HepG2 (cell line): ENCODE measurements around the gene ITCH. TPM values are rescaled to one million over a fixed set of nuclear protein-coding genes. Genes with fewer than 3 reads are reported as not detected.

ENCODE experiments used
- AFF4 ChIP-seq: sonication (generic); formaldehyde crosslinking; IDR thresholded peaks from 2 replicates; pipeline ENCODE4 v1.4.0; 2020; ENCODE audit warnings: missing genetic modification reagents
- NCOA5 ChIP-seq: sonication (generic); formaldehyde crosslinking; IDR thresholded peaks from 2 replicates; pipeline ENCODE4 v1.4.0; 2020; ENCODE audit warnings: missing genetic modification reagents
- NR0B2 ChIP-seq: sonication (generic); formaldehyde crosslinking; IDR thresholded peaks from 2 replicates; pipeline ENCODE4 v1.4.0; 2020; ENCODE audit warnings: mild to moderate bottlenecking, missing genetic modification reagents
- PREB ChIP-seq: sonication (generic); formaldehyde crosslinking; IDR thresholded peaks from 2 replicates; pipeline ENCODE4 v1.4.0; 2020; ENCODE audit warnings: missing genetic modification reagents
- REL ChIP-seq: sonication (generic); formaldehyde crosslinking; conservative IDR thresholded peaks from 2 replicates; pipeline ENCODE4 v1.8.0; 2022; ENCODE audit warnings: mild to moderate bottlenecking, missing genetic modification reagents, moderate library complexity
- REXO4 ChIP-seq: sonication (generic); formaldehyde crosslinking; IDR thresholded peaks from 2 replicates; pipeline ENCODE4 v1.8.0; 2022; ENCODE audit warnings: missing genetic modification reagents, mild to moderate bottlenecking, borderline replicate concordance
- SALL2 ChIP-seq: sonication (generic); formaldehyde crosslinking; IDR thresholded peaks from 2 replicates; pipeline ENCODE4 v1.8.1; 2023; ENCODE audit warnings: mild to moderate bottlenecking, missing genetic modification reagents, inconsistent platforms
- SOX6 ChIP-seq, 2 experiments: fragments of 450-650 bp in 1 of 2; sonication (generic) in 1 of 2; formaldehyde crosslinking in 1 of 2; IDR thresholded peaks; 2 replicates each; pipeline versions ENCODE4 v1.4.0 to v1.6.1; 2017 to 2020; ENCODE audit warnings: antibody characterized with exemption in 1 of 2, mild to moderate bottlenecking in 1 of 2, missing genetic modification reagents in 1 of 2
- SP140L ChIP-seq: sonication (generic); formaldehyde crosslinking; IDR thresholded peaks from 2 replicates; pipeline ENCODE4 v1.4.0; 2020; ENCODE audit warnings: missing genetic modification reagents, borderline replicate concordance
- SSRP1 ChIP-seq: IDR thresholded peaks from 2 replicates; pipeline ENCODE4 v1.6.1; 2016; ENCODE audit warnings: control low read depth
- ZBTB4 ChIP-seq: sonication (generic); formaldehyde crosslinking; IDR thresholded peaks from 2 replicates; pipeline ENCODE4 v1.4.0; 2020; ENCODE audit warnings: missing genetic modification reagents, mild to moderate bottlenecking, borderline replicate concordance
- ZFP41 ChIP-seq: sonication (generic); formaldehyde crosslinking; IDR thresholded peaks from 2 replicates; pipeline ENCODE4 v1.4.0; 2020; ENCODE audit warnings: mild to moderate bottlenecking, missing genetic modification reagents, borderline replicate concordance
- ZNF382 ChIP-seq: sonication (generic); formaldehyde crosslinking; IDR thresholded peaks from 2 replicates; pipeline ENCODE4 v1.5.0; 2020; ENCODE audit warnings: missing genetic modification reagents, mild to moderate bottlenecking, borderline replicate concordance
- ZNF687 ChIP-seq: sonication (generic); formaldehyde crosslinking; IDR thresholded peaks from 2 replicates; pipeline ENCODE4 v1.5.1; 2020; ENCODE audit warnings: mild to moderate bottlenecking, missing genetic modification reagents, moderate library complexity
- polyA plus RNA-seq, 8 experiments: library from polyadenylated mRNA; depleted of rRNA in 3 of 8; stranded (reverse) in 7 of 8; unstranded in 1 of 8; fragments of >200 nt; fragmentation: Illumina TruSeq in 4 of 8; extraction: Trizol in 4 of 8; gene quantifications; 2 replicates each; pipeline versions ENCODE4 v1.2.1 to v1.2.3, GENCODE V29; 2011 to 2016; ENCODE audit warnings: low read depth in 4 of 8, missing spikeins in 1 of 8, mixed read lengths in 1 of 8; ENCODE audit not compliant: insufficient read depth in 1 of 8
- total RNA-seq, 5 experiments: library from RNA; depleted of rRNA; stranded (reverse); fragments of >200 nt; fragmentation: Illumina TruSeq; extraction: Trizol; gene quantifications; 2 replicates each; pipeline ENCODE4 v1.2.3, GENCODE V29; 2016; ENCODE audit warnings: low read depth in 1 of 5

ITCH gene
- total and polyA plus RNA-seq, 2 of the 13 experiments (the other 11 are each of a cell fraction or from before 2014, with no cell fraction given), result 20.5 to 112 TPM

- TF ChIP-seq ZNF687, result peak; percentile 95
- TF ChIP-seq SOX6 (IDR thresholded peaks at IDR 0.05), result no peak
- TF ChIP-seq SOX6 (CRISPR knock-in tag; IDR thresholded peaks at IDR 0.05), result peak; percentile 70; the same call in 1 of the 2 replicates
- no peak for TF ChIP-seq SSRP1 (CRISPR knock-in tag)
- TF ChIP-seq REXO4, result no peak
- TF ChIP-seq REL, result no peak
- 0 out of 2 replicates have a peak, but pooled peaks have one; percentile 8 for TF ChIP-seq PREB
- TF ChIP-seq ZBTB4 (CRISPR knock-in tag), result no peak
- no peak for TF ChIP-seq ZNF382 (CRISPR knock-in tag)
- TF ChIP-seq ZFP41 (CRISPR knock-in tag), result no peak
- TF ChIP-seq AFF4 (CRISPR knock-in tag), result no peak; the same call in 1 of the 2 replicates
- peak; percentile 86; the same call in 1 of the 2 replicates for TF ChIP-seq NR0B2 (CRISPR knock-in tag)
- peak; percentile 47; the same call in 1 of the 2 replicates for TF ChIP-seq SALL2
- no peak for TF ChIP-seq NCOA5 (CRISPR knock-in tag)
- TF ChIP-seq SP140L (CRISPR knock-in tag), result peak; percentile 91; the same call in 1 of the 2 replicates
Observed at GRCh38 chr20:34516247-34517113, 153.4 kb downstream of the ITCH start, which contains the start of gene DYNLRB1 (continued).
